GM23338 (cell line): ENCODE data around the gene ZNF611. TPM values are rescaled to one million over a fixed set of nuclear protein-coding genes. Genes with fewer than 3 reads are reported as not detected.
A peak's percentile ranks its signal among the peaks of the same experiment; 100 is the strongest.

Experiments
- ATAC-seq: fragments of 200-7000 bp; cut with Tn5 transposase; 3 replicates; pipeline ENCODE4 v1.9.1; 2020
- DNase-seq: peaks from one replicate; pipeline ENCODE4 v3.0.0-alpha.2; 2015; ENCODE audit warnings: low spot score
- H2AFZ ChIP-seq: fragments of 200-600 bp; sonication (generic); 2 replicates; pipeline ENCODE4 v1.8.0; 2016; ENCODE audit warnings: antibody characterized with exemption, mild to moderate bottlenecking, moderate library complexity
- H3F3A ChIP-seq: fragments of 200-600 bp; sonication (generic); replicated peaks from 2 replicates; pipeline ENCODE4 v1.8.0; 2017; ENCODE audit warnings: antibody characterized with exemption, mixed run types, low read depth
- H3K27ac ChIP-seq: fragments of 200-600 bp; sonication (generic); 2 replicates; pipeline ENCODE4 v1.6.1; 2016; ENCODE audit warnings: low read depth
- H3K27me3 ChIP-seq: fragments of 200-600 bp; sonication (generic); 2 replicates; pipeline ENCODE4 v1.8.0; 2016; ENCODE audit warnings: mild to moderate bottlenecking, mixed run types, moderate library complexity; ENCODE audit not compliant: insufficient read depth
- H3K36me3 ChIP-seq: fragments of 200-600 bp; sonication (generic); 2 replicates; pipeline ENCODE4 v1.8.0; 2016; ENCODE audit warnings: mild to moderate bottlenecking; ENCODE audit not compliant: insufficient read depth
- H3K4me1 ChIP-seq: fragments of 200-600 bp; sonication (generic); 2 replicates; pipeline ENCODE4 v1.8.0; 2016; ENCODE audit warnings: mild to moderate bottlenecking, moderate library complexity; ENCODE audit not compliant: insufficient read depth
- H3K4me2 ChIP-seq: fragments of 200-600 bp; sonication (generic); 2 replicates; pipeline ENCODE4 v1.7.1; 2017; ENCODE audit warnings: mixed run types
- H3K4me3 ChIP-seq: fragments of 200-600 bp; sonication (generic); 2 replicates; pipeline ENCODE4 v1.6.1; 2016; ENCODE audit warnings: mixed run types
- H3K79me2 ChIP-seq: fragments of 200-600 bp; sonication (generic); replicated peaks from 2 replicates; pipeline ENCODE4 v1.8.0; 2017; ENCODE audit warnings: mild to moderate bottlenecking; ENCODE audit not compliant: insufficient read depth
- H3K9me2 ChIP-seq: fragments of 200-600 bp; sonication (generic); 2 replicates; pipeline ENCODE4 v1.8.0; 2017; ENCODE audit not compliant: insufficient read depth
- H4K20me1 ChIP-seq: fragments of 200-600 bp; sonication (generic); replicated peaks from 2 replicates; pipeline ENCODE4 v1.8.0; 2017; ENCODE audit warnings: mild to moderate bottlenecking; ENCODE audit not compliant: insufficient read depth
- H3K27ac Mint-ChIP-seq: 2 replicates; pipeline ENCODE4 v1.8.0; 2020; ENCODE audit warnings: inconsistent platforms, mild to moderate bottlenecking, moderate library complexity, mixed read lengths
- H3K27me3 Mint-ChIP-seq: 3 replicates; pipeline ENCODE4 v1.8.0; 2022; ENCODE audit warnings: low read depth, mild to moderate bottlenecking, moderate library complexity, mixed read lengths, inconsistent platforms; ENCODE audit not compliant: insufficient read depth, poor library complexity
- H3K36me3 Mint-ChIP-seq: 3 replicates; pipeline ENCODE4 v1.8.0; 2021; ENCODE audit warnings: low read depth, mild to moderate bottlenecking, inconsistent platforms, moderate library complexity, mixed read lengths
- H3K4me1 Mint-ChIP-seq: 3 replicates; pipeline ENCODE4 v1.8.0; 2020; ENCODE audit warnings: mild to moderate bottlenecking, inconsistent platforms, mixed read lengths
- H3K4me3 Mint-ChIP-seq: 3 replicates; pipeline ENCODE4 v1.8.0; 2021; ENCODE audit warnings: moderate library complexity, mild to moderate bottlenecking, inconsistent platforms, mixed read lengths
- H3K9me3 Mint-ChIP-seq: 3 replicates; pipeline ENCODE4 v1.8.0; 2020; ENCODE audit warnings: moderate library complexity, mild to moderate bottlenecking, inconsistent platforms, mixed read lengths
- CREB1 ChIP-seq: fragments of 250-450 bp; sonication (Bioruptor Pico); IDR thresholded peaks from 2 replicates; pipeline ENCODE4 v1.5.0; 2020; ENCODE audit warnings: low read depth, mild to moderate bottlenecking, moderate library complexity
- EZH2 ChIP-seq: fragments of 200-600 bp; sonication (generic); IDR thresholded peaks from one replicate; pipeline ENCODE4 v1.8.0; 2017; ENCODE audit warnings: antibody characterized with exemption, mild to moderate bottlenecking, low read depth; ENCODE audit not compliant: unreplicated experiment
- EZH2phosphoT487 ChIP-seq: fragments of 200-600 bp; sonication (generic); IDR thresholded peaks from one replicate; pipeline ENCODE4 v1.8.1; 2018; ENCODE audit warnings: antibody characterized with exemption; ENCODE audit not compliant: unreplicated experiment
- JUNB ChIP-seq: IDR thresholded peaks from one replicate; pipeline ENCODE4 v1.6.1; 2016; ENCODE audit warnings: antibody characterized with exemption; ENCODE audit not compliant: unreplicated experiment
- NANOG ChIP-seq: IDR thresholded peaks from 2 replicates; pipeline ENCODE4 v1.6.1; 2016; ENCODE audit warnings: antibody characterized with exemption, borderline replicate concordance
- POLR2AphosphoS5 ChIP-seq: IDR thresholded peaks from 2 replicates; pipeline ENCODE4 v1.6.1; 2016; ENCODE audit warnings: antibody characterized with exemption, low read depth
- STAT1 ChIP-seq: IDR thresholded peaks from one replicate; pipeline ENCODE4 v1.6.1; 2016; ENCODE audit warnings: antibody characterized with exemption; ENCODE audit not compliant: unreplicated experiment
- ZNF114 ChIP-seq: fragments of 250-450 bp; sonication (Bioruptor Pico); IDR thresholded peaks from 2 replicates; pipeline ENCODE4 v1.5.0; 2020; ENCODE audit warnings: mild to moderate bottlenecking, moderate library complexity
- ZNF331 ChIP-seq: fragments of 250-450 bp; sonication (Bioruptor Pico); IDR thresholded peaks from 2 replicates; pipeline ENCODE4 v1.5.0; 2020; ENCODE audit warnings: low read depth, mild to moderate bottlenecking, moderate library complexity
- polyA plus RNA-seq: library from polyadenylated mRNA; unstranded; fragments of >200 nt; fragmentation: Nextera tagmentation; extraction: Ambion mirVana; gene quantifications from 2 replicates; pipeline ENCODE4 v1.2.1, GENCODE V29; 2016
- total RNA-seq: library from RNA; depleted of rRNA; stranded (reverse); fragments of >200 nt; shearing (Covaris generic); gene quantifications from 2 replicates; pipeline ENCODE4 v1.2.3, GENCODE V29; 2014
- TF ChIP-seq, protein P1 (sequence below): IDR thresholded peaks from 2 replicates; pipeline ENCODE4 v1.6.1; 2016; ENCODE audit warnings: antibody characterized with exemption
- TF ChIP-seq, protein P2 (sequence below): IDR thresholded peaks from one replicate; pipeline ENCODE4 v1.6.1; 2018; ENCODE audit warnings: antibody characterized with exemption; ENCODE audit not compliant: unreplicated experiment
- TF ChIP-seq, protein P3 (sequence below), 2 experiments: fragments of 200-600 bp in 1 of 2; sonication (generic) in 1 of 2; conservative IDR thresholded peaks; 2 replicates each; pipeline versions ENCODE4 v1.5.1 to v1.6.1; 2016 to 2017; ENCODE audit warnings: antibody characterized with exemption in 2 of 2, low read depth in 2 of 2, mild to moderate bottlenecking in 2 of 2, moderate library complexity in 1 of 2
- TF ChIP-seq, protein P4 (sequence below): fragments of 250-450 bp; sonication (Bioruptor Pico); IDR thresholded peaks from 2 replicates; pipeline ENCODE4 v1.5.0; 2020; ENCODE audit warnings: mild to moderate bottlenecking, moderate library complexity

ZNF611 gene
- total and polyA plus RNA-seq, 2 experiments from 2014 or later: 5.3 to 16.4 TPM

DNA sequence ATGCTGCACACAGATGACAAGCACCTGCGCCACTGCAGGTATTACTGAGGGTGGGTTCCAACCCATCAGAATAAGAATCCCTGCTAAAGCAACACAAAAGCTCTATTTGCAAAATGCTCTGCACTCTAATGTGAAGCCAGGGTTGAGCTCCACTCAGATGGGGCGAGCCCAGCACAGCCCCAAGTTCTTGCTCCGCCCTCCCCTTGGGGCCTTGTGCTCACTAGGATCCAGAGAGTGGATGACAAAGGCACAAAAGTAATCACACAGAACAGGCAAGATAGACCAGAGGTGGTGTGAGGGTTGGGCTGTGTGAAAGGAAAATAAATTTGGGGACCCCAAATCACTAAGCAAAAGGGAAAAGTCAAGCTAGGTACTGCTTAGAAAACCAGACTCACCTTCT lies 8.2 kb upstream of the ZNF611 start:
- H3K27ac Mint-ChIP-seq: no peak overlapping the region
- no peak overlapping the region for H3K4me3 ChIP-seq
- H2AFZ ChIP-seq: 0 out of 2 replicates have a peak overlapping the region, but pooled peaks have one; percentile 52
- H3K4me2 ChIP-seq: no peak overlapping the region
- H3K27me3 ChIP-seq: no peaks in the 10 kb centered on the region
- H3K9me3 Mint-ChIP-seq: no peaks in the 10 kb centered on the region; the same call in 2 of the 3 replicates
- H3K36me3 Mint-ChIP-seq: no peaks in the 10 kb centered on the region
- no peaks in the 10 kb centered on the region for H3K36me3 ChIP-seq
- peaks cover 16% of the 10 kb centered on the region for H3K4me1 ChIP-seq
- no peaks in the 10 kb centered on the region for H3K9me2 ChIP-seq
- peaks cover 15% of the 10 kb centered on the region for H3K4me1 Mint-ChIP-seq
- ATAC-seq (0 out of 3 replicates have a peak, but pooled peaks have one; percentile 24), DNase-seq (no peak)
- no peak overlapping the region for H3K4me3 Mint-ChIP-seq
- peaks cover 15% of the 10 kb centered on the region for H3K27me3 Mint-ChIP-seq
- H3K79me2 ChIP-seq: no peaks in the 10 kb centered on the region
- TF ChIP-seq, protein P1, sequence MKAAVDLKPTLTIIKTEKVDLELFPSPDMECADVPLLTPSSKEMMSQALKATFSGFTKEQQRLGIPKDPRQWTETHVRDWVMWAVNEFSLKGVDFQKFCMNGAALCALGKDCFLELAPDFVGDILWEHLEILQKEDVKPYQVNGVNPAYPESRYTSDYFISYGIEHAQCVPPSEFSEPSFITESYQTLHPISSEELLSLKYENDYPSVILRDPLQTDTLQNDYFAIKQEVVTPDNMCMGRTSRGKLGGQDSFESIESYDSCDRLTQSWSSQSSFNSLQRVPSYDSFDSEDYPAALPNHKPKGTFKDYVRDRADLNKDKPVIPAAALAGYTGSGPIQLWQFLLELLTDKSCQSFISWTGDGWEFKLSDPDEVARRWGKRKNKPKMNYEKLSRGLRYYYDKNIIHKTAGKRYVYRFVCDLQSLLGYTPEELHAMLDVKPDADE: no peak
- TF ChIP-seq, protein P2, sequence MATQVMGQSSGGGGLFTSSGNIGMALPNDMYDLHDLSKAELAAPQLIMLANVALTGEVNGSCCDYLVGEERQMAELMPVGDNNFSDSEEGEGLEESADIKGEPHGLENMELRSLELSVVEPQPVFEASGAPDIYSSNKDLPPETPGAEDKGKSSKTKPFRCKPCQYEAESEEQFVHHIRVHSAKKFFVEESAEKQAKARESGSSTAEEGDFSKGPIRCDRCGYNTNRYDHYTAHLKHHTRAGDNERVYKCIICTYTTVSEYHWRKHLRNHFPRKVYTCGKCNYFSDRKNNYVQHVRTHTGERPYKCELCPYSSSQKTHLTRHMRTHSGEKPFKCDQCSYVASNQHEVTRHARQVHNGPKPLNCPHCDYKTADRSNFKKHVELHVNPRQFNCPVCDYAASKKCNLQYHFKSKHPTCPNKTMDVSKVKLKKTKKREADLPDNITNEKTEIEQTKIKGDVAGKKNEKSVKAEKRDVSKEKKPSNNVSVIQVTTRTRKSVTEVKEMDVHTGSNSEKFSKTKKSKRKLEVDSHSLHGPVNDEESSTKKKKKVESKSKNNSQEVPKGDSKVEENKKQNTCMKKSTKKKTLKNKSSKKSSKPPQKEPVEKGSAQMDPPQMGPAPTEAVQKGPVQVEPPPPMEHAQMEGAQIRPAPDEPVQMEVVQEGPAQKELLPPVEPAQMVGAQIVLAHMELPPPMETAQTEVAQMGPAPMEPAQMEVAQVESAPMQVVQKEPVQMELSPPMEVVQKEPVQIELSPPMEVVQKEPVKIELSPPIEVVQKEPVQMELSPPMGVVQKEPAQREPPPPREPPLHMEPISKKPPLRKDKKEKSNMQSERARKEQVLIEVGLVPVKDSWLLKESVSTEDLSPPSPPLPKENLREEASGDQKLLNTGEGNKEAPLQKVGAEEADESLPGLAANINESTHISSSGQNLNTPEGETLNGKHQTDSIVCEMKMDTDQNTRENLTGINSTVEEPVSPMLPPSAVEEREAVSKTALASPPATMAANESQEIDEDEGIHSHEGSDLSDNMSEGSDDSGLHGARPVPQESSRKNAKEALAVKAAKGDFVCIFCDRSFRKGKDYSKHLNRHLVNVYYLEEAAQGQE: no peak
- TF ChIP-seq, protein P3, sequence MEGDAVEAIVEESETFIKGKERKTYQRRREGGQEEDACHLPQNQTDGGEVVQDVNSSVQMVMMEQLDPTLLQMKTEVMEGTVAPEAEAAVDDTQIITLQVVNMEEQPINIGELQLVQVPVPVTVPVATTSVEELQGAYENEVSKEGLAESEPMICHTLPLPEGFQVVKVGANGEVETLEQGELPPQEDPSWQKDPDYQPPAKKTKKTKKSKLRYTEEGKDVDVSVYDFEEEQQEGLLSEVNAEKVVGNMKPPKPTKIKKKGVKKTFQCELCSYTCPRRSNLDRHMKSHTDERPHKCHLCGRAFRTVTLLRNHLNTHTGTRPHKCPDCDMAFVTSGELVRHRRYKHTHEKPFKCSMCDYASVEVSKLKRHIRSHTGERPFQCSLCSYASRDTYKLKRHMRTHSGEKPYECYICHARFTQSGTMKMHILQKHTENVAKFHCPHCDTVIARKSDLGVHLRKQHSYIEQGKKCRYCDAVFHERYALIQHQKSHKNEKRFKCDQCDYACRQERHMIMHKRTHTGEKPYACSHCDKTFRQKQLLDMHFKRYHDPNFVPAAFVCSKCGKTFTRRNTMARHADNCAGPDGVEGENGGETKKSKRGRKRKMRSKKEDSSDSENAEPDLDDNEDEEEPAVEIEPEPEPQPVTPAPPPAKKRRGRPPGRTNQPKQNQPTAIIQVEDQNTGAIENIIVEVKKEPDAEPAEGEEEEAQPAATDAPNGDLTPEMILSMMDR (conservative IDR thresholded peaks at IDR 0.05; ENCODE audit: low read depth in 2 of 2): no peak
- no peak for TF ChIP-seq JUNB
- no peak for TF ChIP-seq EZH2
- TF ChIP-seq EZH2phosphoT487: no peak
- TF ChIP-seq ZNF114 (CRISPR knock-in tag): no peak
- no peak for TF ChIP-seq POLR2AphosphoS5
- TF ChIP-seq STAT1: no peak
- TF ChIP-seq ZNF331: no peak
- TF ChIP-seq, protein P4, sequence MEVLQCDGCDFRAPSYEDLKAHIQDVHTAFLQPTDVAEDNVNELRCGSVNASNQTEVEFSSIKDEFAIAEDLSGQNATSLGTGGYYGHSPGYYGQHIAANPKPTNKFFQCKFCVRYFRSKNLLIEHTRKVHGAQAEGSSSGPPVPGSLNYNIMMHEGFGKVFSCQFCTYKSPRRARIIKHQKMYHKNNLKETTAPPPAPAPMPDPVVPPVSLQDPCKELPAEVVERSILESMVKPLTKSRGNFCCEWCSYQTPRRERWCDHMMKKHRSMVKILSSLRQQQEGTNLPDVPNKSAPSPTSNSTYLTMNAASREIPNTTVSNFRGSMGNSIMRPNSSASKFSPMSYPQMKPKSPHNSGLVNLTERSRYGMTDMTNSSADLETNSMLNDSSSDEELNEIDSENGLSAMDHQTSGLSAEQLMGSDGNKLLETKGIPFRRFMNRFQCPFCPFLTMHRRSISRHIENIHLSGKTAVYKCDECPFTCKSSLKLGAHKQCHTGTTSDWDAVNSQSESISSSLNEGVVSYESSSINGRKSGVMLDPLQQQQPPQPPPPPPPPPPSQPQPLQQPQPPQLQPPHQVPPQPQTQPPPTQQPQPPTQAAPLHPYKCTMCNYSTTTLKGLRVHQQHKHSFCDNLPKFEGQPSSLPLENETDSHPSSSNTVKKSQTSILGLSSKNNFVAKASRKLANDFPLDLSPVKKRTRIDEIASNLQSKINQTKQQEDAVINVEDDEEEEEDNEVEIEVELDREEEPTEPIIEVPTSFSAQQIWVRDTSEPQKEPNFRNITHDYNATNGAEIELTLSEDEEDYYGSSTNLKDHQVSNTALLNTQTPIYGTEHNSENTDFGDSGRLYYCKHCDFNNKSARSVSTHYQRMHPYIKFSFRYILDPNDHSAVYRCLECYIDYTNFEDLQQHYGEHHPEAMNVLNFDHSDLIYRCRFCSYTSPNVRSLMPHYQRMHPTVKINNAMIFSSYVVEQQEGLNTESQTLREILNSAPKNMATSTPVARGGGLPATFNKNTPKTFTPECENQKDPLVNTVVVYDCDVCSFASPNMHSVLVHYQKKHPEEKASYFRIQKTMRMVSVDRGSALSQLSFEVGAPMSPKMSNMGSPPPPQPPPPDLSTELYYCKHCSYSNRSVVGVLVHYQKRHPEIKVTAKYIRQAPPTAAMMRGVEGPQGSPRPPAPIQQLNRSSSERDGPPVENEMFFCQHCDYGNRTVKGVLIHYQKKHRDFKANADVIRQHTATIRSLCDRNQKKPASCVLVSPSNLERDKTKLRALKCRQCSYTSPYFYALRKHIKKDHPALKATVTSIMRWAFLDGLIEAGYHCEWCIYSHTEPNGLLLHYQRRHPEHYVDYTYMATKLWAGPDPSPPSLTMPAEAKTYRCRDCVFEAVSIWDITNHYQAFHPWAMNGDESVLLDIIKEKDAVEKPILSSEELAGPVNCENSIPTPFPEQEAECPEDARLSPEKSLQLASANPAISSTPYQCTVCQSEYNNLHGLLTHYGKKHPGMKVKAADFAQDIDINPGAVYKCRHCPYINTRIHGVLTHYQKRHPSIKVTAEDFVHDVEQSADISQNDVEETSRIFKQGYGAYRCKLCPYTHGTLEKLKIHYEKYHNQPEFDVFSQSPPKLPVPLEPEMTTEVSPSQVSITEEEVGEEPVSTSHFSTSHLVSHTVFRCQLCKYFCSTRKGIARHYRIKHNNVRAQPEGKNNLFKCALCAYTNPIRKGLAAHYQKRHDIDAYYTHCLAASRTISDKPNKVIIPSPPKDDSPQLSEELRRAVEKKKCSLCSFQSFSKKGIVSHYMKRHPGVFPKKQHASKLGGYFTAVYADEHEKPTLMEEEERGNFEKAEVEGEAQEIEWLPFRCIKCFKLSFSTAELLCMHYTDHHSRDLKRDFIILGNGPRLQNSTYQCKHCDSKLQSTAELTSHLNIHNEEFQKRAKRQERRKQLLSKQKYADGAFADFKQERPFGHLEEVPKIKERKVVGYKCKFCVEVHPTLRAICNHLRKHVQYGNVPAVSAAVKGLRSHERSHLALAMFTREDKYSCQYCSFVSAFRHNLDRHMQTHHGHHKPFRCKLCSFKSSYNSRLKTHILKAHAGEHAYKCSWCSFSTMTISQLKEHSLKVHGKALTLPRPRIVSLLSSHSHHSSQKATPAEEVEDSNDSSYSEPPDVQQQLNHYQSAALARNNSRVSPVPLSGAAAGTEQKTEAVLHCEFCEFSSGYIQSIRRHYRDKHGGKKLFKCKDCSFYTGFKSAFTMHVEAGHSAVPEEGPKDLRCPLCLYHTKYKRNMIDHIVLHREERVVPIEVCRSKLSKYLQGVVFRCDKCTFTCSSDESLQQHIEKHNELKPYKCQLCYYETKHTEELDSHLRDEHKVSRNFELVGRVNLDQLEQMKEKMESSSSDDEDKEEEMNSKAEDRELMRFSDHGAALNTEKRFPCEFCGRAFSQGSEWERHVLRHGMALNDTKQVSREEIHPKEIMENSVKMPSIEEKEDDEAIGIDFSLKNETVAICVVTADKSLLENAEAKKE (CRISPR knock-in tag): no peak
- no peak for TF ChIP-seq NANOG
- no peak for TF ChIP-seq CREB1 (CRISPR knock-in tag)
- no peaks in the 10 kb centered on the region for H3F3A ChIP-seq
- no peaks in the 10 kb centered on the region for H4K20me1 ChIP-seq
- no peak overlapping the region for H3K27ac ChIP-seq
